A549 treated with GW870086 at 1 μM for 4 hours (cell line): Measurements from ENCODE around the gene LYZ. TPM values are rescaled to one million over a fixed set of nuclear protein-coding genes. Genes with fewer than 3 reads are reported as not detected.

Experiments used
- total RNA-seq: library from RNA; stranded (reverse); fragments of 200-300 nt; extraction: Qiagen RNA extraction; gene quantifications from 5 replicates; pipeline ENCODE4 v1.2.3, GENCODE V29; 2022; ENCODE audit warnings: low read depth

Gene LYZ
- total RNA-seq: 0.09 to 3.0 TPM (median 0.45 TPM) in 3 of 5 replicates, not detected in the others

GRCh38 chr12:69348162-69348938 is at the start of gene LYZ:
LYZ (plus strand) TSS chr12:69348381; CDS start chr12:69348409, 28 bp downstream.

GRCh38 chr12:69359531-69360347 is 11.6 kb downstream of the LYZ start, which contains the start of gene YEATS4:
YEATS4 (plus strand) TSS chr12:69359743; CDS start chr12:69359973, 230 bp downstream.

Other genes with a start within 250 kb of the LYZ start
- gene CPSF6, start 108.8 kb upstream of the LYZ start, total RNA-seq: 54.0 to 63.8 TPM (median 59.7 TPM) in 5 replicates
- gene YEATS4, start 11.4 kb downstream of the LYZ start, total RNA-seq: 30.2 to 45.9 TPM (median 31.4 TPM) in 5 replicates
- 7.7 to 13.6 TPM (median 11.5 TPM) in 5 replicates for gene FRS2, start 122.0 kb downstream of the LYZ start, total RNA-seq
- gene CCT2, start 237.1 kb downstream of the LYZ start, total RNA-seq: 281 to 366 TPM (median 304 TPM) in 5 replicates